Measurements from ENCODE around the gene USH1C.

USH1C gene

GRCh38 chr11:17449158-17449557, 95.1 kb downstream of the USH1C start:
- Histone ChIP-seq H3K4me3 (ENCODE audit: extremely low read depth, insufficient read depth, low read length, poor library complexity, severe bottlenecking) (no peak overlapping the region), H3K27ac (ENCODE audit: low read depth, low read length, severe bottlenecking) (no peak overlapping the region), H3K4me1 (ENCODE audit: control insufficient read depth, insufficient read depth, low read length, poor library complexity, severe bottlenecking) (no peaks in the 10 kb centered on the region), H3K9me3 (ENCODE audit: control insufficient read depth, low read length) (no peaks in the 10 kb centered on the region), H3K36me3 (ENCODE audit: control insufficient read depth, insufficient read depth, low read length) (no peaks in the 10 kb centered on the region)
- WGBS, 2 experiments (ENCODE audit: insufficient coverage in 2 of 2) = 77 to 83% methylated on average over 6 to 8 of the region's 8 CpGs

GRCh38 chr11:17446482-17446881, 97.7 kb downstream of the USH1C start:
- no CpG with 5 or more reads among the region's 2 CpGs for WGBS, 2 experiments (ENCODE audit: insufficient coverage in 2 of 2)
- H3K36me3 ChIP-seq (ENCODE audit: control insufficient read depth, insufficient read depth, low read length) = no peaks in the 10 kb centered on the region

GRCh38 chr11:17445240-17445795, 98.9 kb downstream of the USH1C start:
- WGBS, 2 experiments (ENCODE audit: insufficient coverage in 2 of 2) = 88 to 96% methylated on average over 3 of the region's 5 CpGs
- H3K9me3 ChIP-seq (ENCODE audit: control insufficient read depth, low read length) = no peaks in the 10 kb centered on the region
- no peaks in the 10 kb centered on the region for H3K4me1 ChIP-seq (ENCODE audit: control insufficient read depth, insufficient read depth, low read length, poor library complexity, severe bottlenecking)
- H3K4me3 ChIP-seq (ENCODE audit: extremely low read depth, insufficient read depth, low read length, poor library complexity, severe bottlenecking) = no peak overlapping the region
- no peaks in the 10 kb centered on the region for H3K36me3 ChIP-seq (ENCODE audit: control insufficient read depth, insufficient read depth, low read length)
- H3K27ac ChIP-seq (ENCODE audit: low read depth, low read length, severe bottlenecking) = no peak overlapping the region

More at GRCh38 chr11:17446482-17446881, 97.7 kb downstream of the USH1C start:
- no peak overlapping the region for H3K27ac ChIP-seq (ENCODE audit: low read depth, low read length, severe bottlenecking)
- H3K4me1 ChIP-seq (ENCODE audit: control insufficient read depth, insufficient read depth, low read length, poor library complexity, severe bottlenecking) = no peaks in the 10 kb centered on the region
- no peak overlapping the region for H3K4me3 ChIP-seq (ENCODE audit: extremely low read depth, insufficient read depth, low read length, poor library complexity, severe bottlenecking)
- H3K9me3 ChIP-seq (ENCODE audit: control insufficient read depth, low read length) = no peaks in the 10 kb centered on the region

- Histone ChIP-seq H3K36me3 (ENCODE audit: control insufficient read depth, insufficient read depth, low read length) (no peaks in the 10 kb centered on the region), H3K4me1 (ENCODE audit: control insufficient read depth, insufficient read depth, low read length, poor library complexity, severe bottlenecking) (peaks cover 2% of the 10 kb centered on the region), H3K9me3 (ENCODE audit: control insufficient read depth, low read length) (no peaks in the 10 kb centered on the region), H3K4me3 (ENCODE audit: extremely low read depth, insufficient read depth, low read length, poor library complexity, severe bottlenecking) (no peak overlapping the region), H3K27ac (ENCODE audit: low read depth, low read length, severe bottlenecking) (no peak overlapping the region)
- WGBS, 2 experiments (ENCODE audit: insufficient coverage in 2 of 2) = 83 to 100% methylated on average over 1 of the region's 2 CpGs
These were observed 100.1 kb downstream of the USH1C start for GRCh38 chr11:17443926-17444690.
